Measurements from ENCODE around the gene SCUBE1. TPM values are rescaled to one million over a fixed set of nuclear protein-coding genes. Genes with fewer than 3 reads are reported as not detected.
A peak's percentile ranks its signal among the peaks of the same experiment; 100 is the strongest.

Gene SCUBE1
- total RNA-seq, 1 experiment from 2014 or later: not detected

DNA sequence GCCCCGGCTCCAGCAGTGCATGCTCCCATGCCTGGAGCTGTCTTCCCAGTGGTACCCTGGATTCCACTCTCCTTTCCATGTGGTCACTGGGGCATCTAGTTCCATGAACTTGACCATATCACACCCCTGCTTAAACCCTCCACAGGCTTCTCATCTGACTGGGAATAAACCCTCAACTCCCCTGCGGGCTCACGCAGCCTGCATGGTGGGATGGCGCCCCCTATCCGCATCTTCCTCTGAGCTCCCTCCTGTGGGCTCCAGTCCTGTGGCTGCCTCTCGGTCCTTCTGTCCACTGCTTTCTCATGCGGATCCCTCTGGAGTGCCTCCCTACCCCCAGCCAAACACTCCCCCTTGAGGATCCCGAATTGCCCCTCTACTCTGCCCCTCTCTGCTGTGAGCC is 114.8 kb downstream of the SCUBE1 start:
- in situ Hi-C loops (cut with HindIII; ENCODE audit: low pct_unique_long_range_greater_than_20kb, low sequenced_read_pairs) (no loop called here), intact Hi-C loops (cut with micrococcal nuclease; ENCODE audit: unreplicated experiment) (no loop called here)
- DNase-seq (ENCODE audit: low read depth, low spot score): no peak
- Histone ChIP-seq H3K9me3 (ENCODE audit: control insufficient read depth, insufficient read depth, low read depth, low read length) (no peaks in the 10 kb centered on the region), H3K4me1 (ENCODE audit: control insufficient read depth, insufficient read depth, low read length) (no peaks in the 10 kb centered on the region), H3K27me3 (ENCODE audit: control insufficient read depth, insufficient read depth, low read length) (no peaks in the 10 kb centered on the region), H3K36me3 (ENCODE audit: control insufficient read depth, insufficient read depth, low read length) (no peaks in the 10 kb centered on the region), H3K27ac (ENCODE audit: low read length) (no peak overlapping the region), H3K4me3 (ENCODE audit: low read depth in 2 of 2, low read length in 2 of 2) (no peak overlapping the region)
- no peak for TF ChIP-seq SIN3A (IDR thresholded peaks at IDR 0.05; ENCODE audit: borderline replicate concordance, insufficient read depth, low read depth, low read length)
- TF ChIP-seq, protein P1, sequence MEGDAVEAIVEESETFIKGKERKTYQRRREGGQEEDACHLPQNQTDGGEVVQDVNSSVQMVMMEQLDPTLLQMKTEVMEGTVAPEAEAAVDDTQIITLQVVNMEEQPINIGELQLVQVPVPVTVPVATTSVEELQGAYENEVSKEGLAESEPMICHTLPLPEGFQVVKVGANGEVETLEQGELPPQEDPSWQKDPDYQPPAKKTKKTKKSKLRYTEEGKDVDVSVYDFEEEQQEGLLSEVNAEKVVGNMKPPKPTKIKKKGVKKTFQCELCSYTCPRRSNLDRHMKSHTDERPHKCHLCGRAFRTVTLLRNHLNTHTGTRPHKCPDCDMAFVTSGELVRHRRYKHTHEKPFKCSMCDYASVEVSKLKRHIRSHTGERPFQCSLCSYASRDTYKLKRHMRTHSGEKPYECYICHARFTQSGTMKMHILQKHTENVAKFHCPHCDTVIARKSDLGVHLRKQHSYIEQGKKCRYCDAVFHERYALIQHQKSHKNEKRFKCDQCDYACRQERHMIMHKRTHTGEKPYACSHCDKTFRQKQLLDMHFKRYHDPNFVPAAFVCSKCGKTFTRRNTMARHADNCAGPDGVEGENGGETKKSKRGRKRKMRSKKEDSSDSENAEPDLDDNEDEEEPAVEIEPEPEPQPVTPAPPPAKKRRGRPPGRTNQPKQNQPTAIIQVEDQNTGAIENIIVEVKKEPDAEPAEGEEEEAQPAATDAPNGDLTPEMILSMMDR (IDR thresholded peaks at IDR 0.05): no peak; the same call in 1 of the 2 replicates
- TF ChIP-seq, protein P2, sequence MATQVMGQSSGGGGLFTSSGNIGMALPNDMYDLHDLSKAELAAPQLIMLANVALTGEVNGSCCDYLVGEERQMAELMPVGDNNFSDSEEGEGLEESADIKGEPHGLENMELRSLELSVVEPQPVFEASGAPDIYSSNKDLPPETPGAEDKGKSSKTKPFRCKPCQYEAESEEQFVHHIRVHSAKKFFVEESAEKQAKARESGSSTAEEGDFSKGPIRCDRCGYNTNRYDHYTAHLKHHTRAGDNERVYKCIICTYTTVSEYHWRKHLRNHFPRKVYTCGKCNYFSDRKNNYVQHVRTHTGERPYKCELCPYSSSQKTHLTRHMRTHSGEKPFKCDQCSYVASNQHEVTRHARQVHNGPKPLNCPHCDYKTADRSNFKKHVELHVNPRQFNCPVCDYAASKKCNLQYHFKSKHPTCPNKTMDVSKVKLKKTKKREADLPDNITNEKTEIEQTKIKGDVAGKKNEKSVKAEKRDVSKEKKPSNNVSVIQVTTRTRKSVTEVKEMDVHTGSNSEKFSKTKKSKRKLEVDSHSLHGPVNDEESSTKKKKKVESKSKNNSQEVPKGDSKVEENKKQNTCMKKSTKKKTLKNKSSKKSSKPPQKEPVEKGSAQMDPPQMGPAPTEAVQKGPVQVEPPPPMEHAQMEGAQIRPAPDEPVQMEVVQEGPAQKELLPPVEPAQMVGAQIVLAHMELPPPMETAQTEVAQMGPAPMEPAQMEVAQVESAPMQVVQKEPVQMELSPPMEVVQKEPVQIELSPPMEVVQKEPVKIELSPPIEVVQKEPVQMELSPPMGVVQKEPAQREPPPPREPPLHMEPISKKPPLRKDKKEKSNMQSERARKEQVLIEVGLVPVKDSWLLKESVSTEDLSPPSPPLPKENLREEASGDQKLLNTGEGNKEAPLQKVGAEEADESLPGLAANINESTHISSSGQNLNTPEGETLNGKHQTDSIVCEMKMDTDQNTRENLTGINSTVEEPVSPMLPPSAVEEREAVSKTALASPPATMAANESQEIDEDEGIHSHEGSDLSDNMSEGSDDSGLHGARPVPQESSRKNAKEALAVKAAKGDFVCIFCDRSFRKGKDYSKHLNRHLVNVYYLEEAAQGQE (IDR thresholded peaks at IDR 0.05; ENCODE audit: insufficient read depth in 1 of 2, low read depth in 2 of 2, low read length in 1 of 2): no peak
- no peak for TF ChIP-seq TCF7L2 (IDR thresholded peaks at IDR 0.05; ENCODE audit: low read depth, low read length)
- TF ChIP-seq POLR2AphosphoS5 (IDR thresholded peaks at IDR 0.05; ENCODE audit: low read depth, low read length): no peak
- BruUV-seq (replicated peaks): no TSS peak
- ChIA-PET POLR2A (no interaction called here), CTCF (interaction anchor here (1.0 kb wide), 1 partner anchor 16 kb away, joined by 3 read pairs; no protein-coding TSS in a partner anchor)
- 0 out of 2 replicates have a peak, but pooled peaks have one; percentile 43 for ATAC-seq

DNA sequence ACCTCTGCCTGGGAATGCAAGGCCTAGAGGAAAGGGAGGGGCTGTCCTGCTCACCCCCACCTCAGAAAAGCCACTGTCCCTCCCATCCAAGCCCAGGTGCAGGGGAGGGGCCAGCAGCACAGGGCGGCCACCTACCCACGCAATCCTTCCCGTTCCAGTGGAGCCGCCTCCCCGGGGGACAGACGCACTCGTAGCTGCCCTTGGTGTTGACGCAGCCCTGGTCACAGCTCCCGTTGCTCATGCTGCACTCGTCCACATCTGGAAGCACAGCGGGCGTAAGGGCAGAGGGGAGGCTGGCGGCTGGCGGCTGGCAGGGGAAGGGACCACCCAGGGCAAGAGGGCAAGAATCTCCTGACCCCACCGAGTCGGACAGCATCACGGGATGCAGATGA is 115.9 kb downstream of the SCUBE1 start:
- Histone ChIP-seq H3K4me1 (ENCODE audit: control insufficient read depth, insufficient read depth, low read length) (no peaks in the 10 kb centered on the region), H3K27me3 (ENCODE audit: control insufficient read depth, insufficient read depth, low read length) (no peaks in the 10 kb centered on the region), H3K9me3 (ENCODE audit: control insufficient read depth, insufficient read depth, low read depth, low read length) (no peaks in the 10 kb centered on the region), H3K27ac (ENCODE audit: low read length) (no peak overlapping the region), H3K36me3 (ENCODE audit: control insufficient read depth, insufficient read depth, low read length) (no peaks in the 10 kb centered on the region), H3K4me3 (ENCODE audit: low read depth in 2 of 2, low read length in 2 of 2) (no peak overlapping the region)
- ATAC-seq: no peak
- in situ Hi-C loops (cut with HindIII; ENCODE audit: low pct_unique_long_range_greater_than_20kb, low sequenced_read_pairs) (no loop called here), intact Hi-C loops (cut with micrococcal nuclease; ENCODE audit: unreplicated experiment) (no loop called here)
- ChIA-PET POLR2A (no interaction called here), CTCF (interaction anchor here (1.0 kb wide), 1 partner anchor 14 kb away, joined by 3 read pairs; no protein-coding TSS in a partner anchor)
- DNase-seq (ENCODE audit: low read depth, low spot score): no peak
- TF ChIP-seq, protein P2 (IDR thresholded peaks at IDR 0.05; ENCODE audit: insufficient read depth in 1 of 2, low read depth in 2 of 2, low read length in 1 of 2): no peak
- no peak for TF ChIP-seq SIN3A (IDR thresholded peaks at IDR 0.05; ENCODE audit: borderline replicate concordance, insufficient read depth, low read depth, low read length)
- TF ChIP-seq TCF7L2 (IDR thresholded peaks at IDR 0.05; ENCODE audit: low read depth, low read length): no peak
- no peak for TF ChIP-seq POLR2AphosphoS5 (IDR thresholded peaks at IDR 0.05; ENCODE audit: low read depth, low read length)
- TF ChIP-seq, protein P1 (IDR thresholded peaks at IDR 0.05): no peak
- BruUV-seq (replicated peaks): no TSS peak
